GM18507 (cell line): ENCODE data around the gene EEF1AKMT2.
"Not testable (repeated sequence)": the region's sequence is repeated elsewhere in the genome, so short reads cannot be mapped to it uniquely, and the experiment has no call there.

ENCODE experiments used
- DNase-seq: peaks from one replicate; pipeline ENCODE4 v3.0.0; 2011; ENCODE audit warnings: low read depth; ENCODE audit not compliant: insufficient read length; ENCODE audit errors: extremely low spot score
- FAIRE-seq: peaks from 2 replicates; lab custom pipeline; 2011; peaks lifted over from hg19 to GRCh38; lab: Jason Lieb, UNC

The EEF1AKMT2 gene

GRCh38 chr10:124791547-124792348 lies at the start of gene EEF1AKMT2:
Gene EEF1AKMT2 (minus strand): TSS chr10:124791887. CDS start chr10:124791833, 54 bp downstream.
- FAIRE-seq (peak; percentile 86), DNase-seq (peak; percentile 83)

GRCh38 chr10:124837687-124838086 lies 46.0 kb upstream of the EEF1AKMT2 start:
- DNase-seq = no peak
- no peak for FAIRE-seq

GRCh38 chr10:124831116-124831515 lies 39.4 kb upstream of the EEF1AKMT2 start:
- FAIRE-seq (no peak), DNase-seq (no peak)

GRCh38 chr10:124830445-124830844 lies 38.8 kb upstream of the EEF1AKMT2 start:
- DNase-seq (no peak), FAIRE-seq (no peak)

- no peak for FAIRE-seq
- DNase-seq = no peak
Observed at GRCh38 chr10:124829447-124830115, 37.9 kb upstream of the EEF1AKMT2 start.

GRCh38 chr10:124827474-124827873 lies 35.8 kb upstream of the EEF1AKMT2 start:
- DNase-seq (peak; percentile 15), FAIRE-seq (no peak)

- FAIRE-seq (no peak), DNase-seq (no peak)
Observed at GRCh38 chr10:124826262-124826661, 34.6 kb upstream of the EEF1AKMT2 start.

GRCh38 chr10:124825702-124826101 lies 34.0 kb upstream of the EEF1AKMT2 start:
- no peak for FAIRE-seq
- no peak for DNase-seq

- FAIRE-seq, DNase-seq: not testable (repeated sequence)
Observed at GRCh38 chr10:124824932-124825331, 33.2 kb upstream of the EEF1AKMT2 start.

- no peak for FAIRE-seq
- DNase-seq = no peak
Observed at GRCh38 chr10:124824507-124824906, 32.8 kb upstream of the EEF1AKMT2 start.

- no peak for FAIRE-seq
- no peak for DNase-seq
Observed at GRCh38 chr10:124821520-124821919, 29.8 kb upstream of the EEF1AKMT2 start.

- DNase-seq (no peak), FAIRE-seq (no peak)
Observed at GRCh38 chr10:124820121-124820520, 28.4 kb upstream of the EEF1AKMT2 start.

- FAIRE-seq = peak; percentile 80
Observed at GRCh38 chr10:124802313-124802675, 10.6 kb upstream of the EEF1AKMT2 start.

GRCh38 chr10:124799211-124799610 lies 7.5 kb upstream of the EEF1AKMT2 start:
- DNase-seq = no peak
- no peak for FAIRE-seq

More at GRCh38 chr10:124802313-124802675, 10.6 kb upstream of the EEF1AKMT2 start:
- DNase-seq = no peak

GRCh38 chr10:124798781-124799180 lies 7.1 kb upstream of the EEF1AKMT2 start:
- FAIRE-seq (no peak), DNase-seq (no peak)

- DNase-seq (no peak), FAIRE-seq (no peak)
Observed at GRCh38 chr10:124798364-124798763, 6.7 kb upstream of the EEF1AKMT2 start.

GRCh38 chr10:124792998-124793352 lies 1.3 kb upstream of the EEF1AKMT2 start:
- DNase-seq (no peak), FAIRE-seq (no peak)

GRCh38 chr10:124782900-124783299 lies 8.8 kb downstream of the EEF1AKMT2 start:
- not testable (repeated sequence) for DNase-seq, FAIRE-seq

GRCh38 chr10:124768791-124769190 lies 22.9 kb downstream of the EEF1AKMT2 start:
- DNase-seq (no peak), FAIRE-seq (no peak)

GRCh38 chr10:124765256-124765655 lies 26.4 kb downstream of the EEF1AKMT2 start:
- DNase-seq (no peak), FAIRE-seq (no peak)

- FAIRE-seq = no peak
- DNase-seq = no peak
Observed at GRCh38 chr10:124763267-124763666, 28.4 kb downstream of the EEF1AKMT2 start.
